GM12874 (cell line): ENCODE results near the gene NIPBL.

Source experiments
- TF ChIP-seq, protein P1 (sequence below): IDR thresholded peaks from 2 replicates; pipeline ENCODE4 v1.5.1; 2011; ENCODE audit warnings: low read depth, mild to moderate bottlenecking, control low read depth, low read length, moderate library complexity; ENCODE audit not compliant: insufficient read depth

NIPBL gene

GRCh38 chr5:36902353-36902752, 25.8 kb downstream of the NIPBL start:
- TF ChIP-seq, protein P1, sequence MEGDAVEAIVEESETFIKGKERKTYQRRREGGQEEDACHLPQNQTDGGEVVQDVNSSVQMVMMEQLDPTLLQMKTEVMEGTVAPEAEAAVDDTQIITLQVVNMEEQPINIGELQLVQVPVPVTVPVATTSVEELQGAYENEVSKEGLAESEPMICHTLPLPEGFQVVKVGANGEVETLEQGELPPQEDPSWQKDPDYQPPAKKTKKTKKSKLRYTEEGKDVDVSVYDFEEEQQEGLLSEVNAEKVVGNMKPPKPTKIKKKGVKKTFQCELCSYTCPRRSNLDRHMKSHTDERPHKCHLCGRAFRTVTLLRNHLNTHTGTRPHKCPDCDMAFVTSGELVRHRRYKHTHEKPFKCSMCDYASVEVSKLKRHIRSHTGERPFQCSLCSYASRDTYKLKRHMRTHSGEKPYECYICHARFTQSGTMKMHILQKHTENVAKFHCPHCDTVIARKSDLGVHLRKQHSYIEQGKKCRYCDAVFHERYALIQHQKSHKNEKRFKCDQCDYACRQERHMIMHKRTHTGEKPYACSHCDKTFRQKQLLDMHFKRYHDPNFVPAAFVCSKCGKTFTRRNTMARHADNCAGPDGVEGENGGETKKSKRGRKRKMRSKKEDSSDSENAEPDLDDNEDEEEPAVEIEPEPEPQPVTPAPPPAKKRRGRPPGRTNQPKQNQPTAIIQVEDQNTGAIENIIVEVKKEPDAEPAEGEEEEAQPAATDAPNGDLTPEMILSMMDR: no peak

GRCh38 chr5:36904677-36905076, 28.1 kb downstream of the NIPBL start:
- TF ChIP-seq, protein P1: no peak

DNA sequence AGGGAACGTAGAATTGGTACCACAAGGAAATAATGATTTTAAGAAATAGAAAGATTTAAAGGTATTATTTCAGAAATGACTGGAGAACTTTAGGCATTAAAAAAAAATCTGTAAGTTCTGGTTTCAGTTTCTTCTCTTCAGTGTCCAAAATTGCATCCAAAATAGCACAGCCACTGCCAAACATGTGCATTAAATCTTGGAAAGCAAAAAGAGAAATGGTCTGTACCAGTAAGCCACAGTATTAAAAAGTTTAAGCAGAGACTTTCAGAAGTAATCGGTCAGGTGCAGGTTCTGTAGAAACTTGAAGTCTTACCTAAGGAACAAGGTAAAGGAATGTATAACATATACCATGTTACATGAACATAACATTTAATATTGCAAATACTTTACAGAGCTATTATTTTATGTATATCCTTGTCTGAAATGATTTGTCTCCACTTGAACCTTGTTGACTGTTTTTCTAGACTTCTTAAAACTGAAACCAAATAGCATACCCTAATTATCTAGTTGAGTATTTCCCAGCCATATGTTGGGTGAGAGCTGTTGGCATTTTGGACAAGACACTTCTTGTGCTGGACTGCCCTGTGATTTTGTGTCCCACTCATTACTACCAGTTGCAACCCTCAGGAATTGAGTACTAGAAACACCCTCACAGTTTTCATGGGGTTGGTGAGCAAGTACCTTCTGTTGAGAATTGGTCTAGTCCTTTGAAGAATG, 32.1 kb downstream of the NIPBL start:
- TF ChIP-seq, protein P1: no peak

GRCh38 chr5:36915653-36916052, 39.1 kb downstream of the NIPBL start:
- TF ChIP-seq, protein P1: no peak

DNA sequence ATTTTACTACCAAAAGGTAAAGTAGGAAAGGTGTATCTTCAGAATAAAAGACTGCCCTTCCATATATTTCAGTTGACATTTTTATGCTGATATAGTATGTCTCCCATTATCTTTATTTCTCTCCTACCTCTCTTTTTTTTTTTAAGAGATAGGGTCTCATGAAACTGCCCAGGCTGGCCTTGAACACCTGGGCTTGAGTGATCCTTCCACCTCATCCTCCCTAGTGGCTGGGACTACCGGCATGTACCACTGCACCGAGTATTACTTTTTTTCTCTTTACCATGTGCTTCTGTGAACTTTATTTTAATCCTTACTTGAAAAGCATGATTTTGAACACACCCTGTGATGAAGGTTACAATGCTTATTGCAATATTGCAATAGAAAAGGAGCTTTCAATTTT, 42.7 kb downstream of the NIPBL start:
- TF ChIP-seq, protein P1: no peak

DNA sequence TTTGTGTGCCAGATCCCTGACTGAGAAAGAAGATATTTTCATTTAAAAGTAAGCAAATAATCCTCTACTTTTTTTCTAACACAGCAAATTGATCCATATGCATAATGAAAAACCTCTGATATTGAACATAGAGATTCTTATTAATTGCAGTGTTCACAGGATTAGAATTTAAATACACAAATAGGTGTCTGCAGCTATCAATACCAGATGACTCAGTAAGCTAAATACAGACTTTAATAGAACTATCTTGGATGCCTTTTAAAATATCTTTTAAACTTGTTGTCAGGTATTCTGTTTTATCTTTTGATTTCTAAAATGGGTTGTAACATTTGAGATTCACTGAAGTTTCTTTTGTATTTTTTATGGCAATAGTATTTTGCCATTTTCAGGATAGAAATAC, 43.1 kb downstream of the NIPBL start:
- TF ChIP-seq, protein P1: no peak

GRCh38 chr5:36928947-36929346, 52.4 kb downstream of the NIPBL start:
- TF ChIP-seq, protein P1: no peak
